HG02763 (cell line): Measurements from ENCODE around the gene ANKRD36.
A peak's percentile ranks its signal among the peaks of the same experiment; 100 is the strongest.
"Not testable (repeated sequence)": the region's sequence is repeated elsewhere in the genome, so short reads cannot be mapped to it uniquely, and the experiment has no call there.

Experiments used
- ATAC-seq: cut with Tn5 transposase; IDR thresholded peaks from one replicate; pipeline ENCODE4 v1.9.1; 2021; ENCODE audit warnings: mild to moderate bottlenecking, moderate library complexity; ENCODE audit not compliant: unreplicated experiment

The ANKRD36 gene

DNA sequence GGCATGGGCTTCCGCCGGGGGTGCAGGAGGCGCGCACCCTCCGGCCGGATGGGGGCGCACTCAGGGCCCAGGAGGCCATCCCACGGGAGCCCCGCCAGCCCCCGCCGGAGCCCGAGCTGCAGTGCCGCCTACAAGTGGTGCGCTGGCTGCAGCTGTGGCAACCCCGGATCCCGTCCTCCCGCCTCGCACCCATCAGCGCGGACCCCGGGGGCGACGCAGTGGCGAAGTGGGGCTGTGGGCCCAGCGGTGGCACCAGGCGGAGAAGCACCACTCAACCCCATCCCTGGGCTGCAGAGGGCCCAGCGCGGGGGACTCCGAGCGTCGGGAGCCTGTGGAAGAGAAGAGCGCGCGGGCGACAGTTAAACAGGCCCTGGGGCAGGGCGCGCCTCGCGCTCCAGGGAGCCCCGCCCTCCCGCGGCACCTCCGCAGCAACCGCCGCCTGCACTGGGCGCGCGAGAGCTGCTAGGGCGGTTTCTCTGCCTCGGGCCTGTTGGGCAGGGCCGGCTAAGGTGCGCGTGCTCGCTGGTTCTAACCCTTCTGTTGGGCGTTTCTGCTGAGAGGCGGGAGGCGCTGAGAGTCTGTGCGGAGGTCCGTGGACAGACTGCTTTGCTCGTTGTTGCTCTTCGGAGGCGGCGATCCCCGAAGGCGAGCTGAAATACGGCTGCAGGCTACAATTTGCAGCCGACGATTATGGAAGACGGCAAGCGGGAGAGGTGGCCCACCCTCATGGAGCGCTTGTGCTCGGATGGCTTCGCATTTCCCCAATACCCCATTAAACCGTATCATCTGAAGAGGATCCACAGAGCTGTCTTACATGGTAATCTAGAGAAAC is at the start of gene ANKRD36:
Gene ANKRD36 (plus strand): TSS at position 104 of the 832 bp plus-strand sequence. CDS start 587 bp downstream, at position 691.
- peak; percentile 94 for ATAC-seq

DNA sequence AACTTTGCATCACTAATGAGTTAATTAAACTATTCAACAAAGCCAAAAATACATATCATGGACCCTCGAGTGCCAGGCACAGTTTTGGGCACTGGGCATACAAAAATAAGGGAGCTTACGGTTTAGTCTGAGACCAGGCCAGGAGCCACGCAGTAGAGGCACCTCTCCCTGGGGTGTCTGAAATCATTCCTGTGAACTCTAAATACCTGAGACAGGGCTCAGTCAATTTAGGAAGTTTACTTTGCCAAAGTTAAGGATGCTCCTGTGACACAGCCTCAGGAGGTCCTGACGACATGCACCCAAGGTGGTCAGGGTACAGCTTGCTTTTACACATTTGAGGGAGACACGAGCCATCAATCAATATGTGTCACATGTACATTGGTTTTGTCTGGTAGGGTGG is 46.9 kb upstream of the ANKRD36 start:
- not testable (repeated sequence) for ATAC-seq

DNA sequence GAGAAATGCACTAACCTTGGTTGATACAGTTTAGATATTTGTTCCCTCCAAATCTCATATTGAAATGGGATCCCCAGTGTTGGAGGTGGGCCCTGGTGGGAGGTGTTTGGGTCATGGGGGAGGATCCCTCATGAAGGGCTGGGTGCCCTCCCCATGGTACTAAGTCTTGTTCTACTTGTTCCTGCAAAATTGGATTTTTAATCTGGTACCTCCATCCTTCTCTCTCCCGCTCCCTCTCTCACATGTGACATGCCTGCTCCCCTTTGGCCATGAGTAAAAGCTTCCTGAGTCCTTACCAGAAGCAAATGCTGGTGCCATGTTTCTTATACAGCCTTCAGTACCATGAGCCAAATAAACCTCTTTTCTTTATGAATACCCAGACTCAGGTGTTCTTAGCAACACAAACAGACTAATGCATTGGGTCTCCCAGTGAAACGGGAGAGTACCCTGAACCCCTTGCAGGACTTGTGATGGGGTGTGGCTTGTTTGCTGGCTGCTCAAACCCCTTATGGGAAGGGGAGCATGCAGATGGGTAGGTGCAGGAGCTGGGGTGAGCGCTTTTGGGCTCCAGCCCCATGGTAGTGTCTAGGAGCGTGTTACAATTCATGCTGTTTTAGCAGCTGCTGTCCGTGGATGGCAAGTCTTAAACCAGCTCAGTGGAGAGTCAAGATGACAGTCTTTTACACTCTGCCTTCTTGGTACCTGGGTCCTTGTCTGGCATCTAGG is 45.5 kb upstream of the ANKRD36 start:
- no peak for ATAC-seq

DNA sequence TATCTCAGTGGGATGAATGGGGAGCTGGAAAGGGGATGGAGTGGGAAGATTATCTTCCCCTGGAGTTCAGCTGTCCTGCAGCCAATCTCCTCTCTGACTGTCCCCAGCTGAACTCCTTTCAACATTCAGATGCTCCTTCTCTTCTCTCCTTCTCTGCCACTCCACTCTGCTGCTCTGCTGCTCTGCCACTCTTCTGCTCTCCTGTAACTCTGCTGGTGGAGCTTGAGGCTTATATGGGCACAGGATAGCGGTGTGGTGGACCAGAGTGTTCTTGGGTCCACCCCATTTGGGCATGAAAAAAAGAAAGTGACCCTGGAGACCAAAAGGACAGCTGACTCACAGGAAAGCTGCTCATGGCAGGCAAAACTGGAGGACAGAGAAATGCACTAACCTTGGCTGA is 44.9 kb upstream of the ANKRD36 start:
- ATAC-seq: no peak

DNA sequence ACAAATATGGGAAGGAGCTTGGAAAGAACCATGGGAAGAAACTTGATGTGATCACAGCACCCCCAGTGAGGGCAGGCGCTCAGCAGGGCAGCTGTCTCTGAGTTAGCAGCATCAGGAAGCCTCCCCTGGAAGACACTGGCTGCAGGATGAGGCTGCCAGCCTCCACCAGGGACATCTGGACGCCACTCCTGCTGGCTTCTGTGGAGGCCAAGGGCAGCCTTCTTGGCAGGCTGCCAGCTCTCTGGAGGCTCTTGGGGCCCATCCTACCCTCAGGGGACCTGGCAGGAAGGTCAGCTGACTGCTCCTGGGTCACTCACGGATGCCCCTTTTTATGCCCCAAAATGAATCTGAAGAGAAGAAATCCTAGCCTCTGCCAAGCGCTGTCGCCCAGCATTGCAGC is 44.2 kb upstream of the ANKRD36 start:
- not testable (repeated sequence) for ATAC-seq

DNA sequence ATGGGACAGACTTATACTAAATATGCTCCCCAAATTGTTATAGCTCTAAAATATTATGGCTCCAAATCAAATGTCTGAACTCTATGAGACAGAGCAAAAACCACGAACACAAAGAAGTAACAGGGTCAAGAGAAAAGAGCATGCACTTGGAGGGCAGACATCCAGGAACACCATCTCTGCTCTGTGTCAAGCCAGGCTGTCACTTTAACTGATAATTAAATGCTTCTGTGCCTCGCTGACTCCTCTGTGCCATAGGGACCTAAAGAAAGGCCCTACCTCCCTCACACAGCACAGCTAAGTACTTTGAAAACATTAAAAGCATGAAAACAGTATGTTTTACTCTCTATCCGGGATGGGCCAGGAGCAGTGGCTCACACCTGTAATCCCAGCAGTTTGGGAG is 42.0 kb upstream of the ANKRD36 start:
- not testable (repeated sequence) for ATAC-seq

DNA sequence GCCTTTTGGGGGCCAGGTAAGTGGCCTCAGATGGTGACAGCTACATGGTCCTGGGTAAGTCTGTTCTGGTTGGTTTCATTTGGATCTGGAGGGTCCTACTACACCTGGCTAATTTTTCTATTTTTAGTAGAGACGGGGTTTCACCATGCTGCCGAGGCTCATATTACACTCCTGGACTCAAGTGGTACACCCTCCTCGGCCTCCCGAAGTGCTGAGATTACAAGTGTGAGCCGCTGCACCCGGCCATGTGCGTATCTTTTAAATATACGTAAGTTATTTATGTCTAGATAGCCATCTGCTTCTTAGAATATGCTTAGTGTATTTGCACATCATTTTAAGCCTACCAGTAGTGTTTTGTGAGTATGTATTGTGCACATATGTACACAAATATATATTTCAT is 35.7 kb upstream of the ANKRD36 start:
- not testable (repeated sequence) for ATAC-seq

DNA sequence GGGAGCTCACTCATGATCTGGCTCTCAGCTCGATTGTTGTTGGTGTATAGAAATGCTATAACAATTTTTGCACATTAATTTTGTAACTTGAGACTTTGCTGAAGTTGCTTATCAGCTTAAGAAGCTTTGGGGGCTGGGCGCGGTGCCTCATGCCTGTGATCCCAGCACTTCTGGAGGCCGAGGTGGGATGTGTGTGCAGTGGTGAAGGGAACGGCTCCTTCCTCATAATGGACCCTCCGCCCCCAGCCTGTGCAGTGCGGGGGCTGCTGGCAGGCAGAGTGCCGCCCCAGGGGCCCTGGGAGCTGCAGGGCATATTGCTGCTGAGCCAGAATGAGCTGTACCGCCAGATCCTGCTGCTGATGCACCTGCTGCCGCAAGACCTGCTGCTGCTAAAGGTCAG is 32.1 kb upstream of the ANKRD36 start:
- ATAC-seq: not testable (repeated sequence)

DNA sequence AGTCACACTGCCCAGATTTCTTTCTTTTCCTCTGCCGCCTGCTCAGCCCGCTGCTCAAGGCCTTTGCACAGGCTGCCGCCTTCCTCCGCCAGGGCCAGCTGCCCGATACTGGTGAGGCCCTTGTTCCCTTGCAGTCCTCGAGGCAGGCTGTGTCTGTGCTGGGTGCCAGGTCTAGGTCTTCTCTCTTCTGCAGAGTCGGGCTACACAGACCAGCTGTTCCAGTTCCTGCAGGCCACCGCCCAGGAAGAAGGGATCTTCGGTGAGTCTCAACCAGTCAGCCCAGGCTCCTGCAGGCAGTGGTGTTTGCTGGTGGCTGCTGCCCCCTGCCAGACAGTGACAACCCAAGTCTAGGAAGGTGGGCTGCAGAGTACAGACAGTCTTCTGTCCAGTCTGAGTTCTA is 30.7 kb upstream of the ANKRD36 start:
- not testable (repeated sequence) for ATAC-seq

DNA sequence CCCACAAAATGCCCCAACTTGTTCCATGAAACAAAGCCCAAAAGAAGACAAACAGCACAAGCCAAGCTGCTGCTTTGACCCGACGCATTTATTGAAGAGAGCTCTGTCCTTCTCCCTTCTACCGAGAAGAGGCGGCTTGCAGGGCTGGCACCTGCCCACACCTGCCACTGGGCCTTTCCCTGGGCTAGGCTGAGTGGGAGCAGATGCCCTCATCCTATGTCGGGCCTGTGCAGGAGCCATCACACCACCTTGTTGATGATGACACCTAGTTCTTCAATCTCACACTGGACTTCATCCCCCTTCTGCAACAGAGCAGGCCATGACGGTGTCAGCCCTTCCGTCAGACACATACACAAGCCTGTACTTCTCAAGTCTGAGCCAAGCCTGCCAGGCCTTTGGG is 29.4 kb upstream of the ANKRD36 start:
- not testable (repeated sequence) for ATAC-seq

DNA sequence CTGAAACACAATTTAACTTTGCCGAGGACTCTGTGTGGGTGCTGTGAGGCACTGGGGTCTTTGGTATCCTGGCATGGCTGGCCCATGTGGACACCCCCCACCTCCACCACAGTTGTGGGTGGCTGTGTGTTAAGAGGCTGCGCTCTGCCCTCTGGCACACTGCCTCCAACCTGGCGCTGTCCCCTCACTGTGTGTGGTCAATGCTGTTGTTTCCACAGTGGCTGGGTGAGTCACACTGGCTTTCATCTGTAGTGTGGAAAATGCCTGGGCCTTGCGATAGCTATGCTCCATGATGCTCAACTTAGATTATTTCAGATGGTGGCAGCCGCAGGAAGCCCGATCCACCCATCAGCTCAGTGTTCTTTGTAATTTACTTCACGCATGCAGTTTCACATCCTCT is 27.9 kb upstream of the ANKRD36 start:
- not testable (repeated sequence) for ATAC-seq

DNA sequence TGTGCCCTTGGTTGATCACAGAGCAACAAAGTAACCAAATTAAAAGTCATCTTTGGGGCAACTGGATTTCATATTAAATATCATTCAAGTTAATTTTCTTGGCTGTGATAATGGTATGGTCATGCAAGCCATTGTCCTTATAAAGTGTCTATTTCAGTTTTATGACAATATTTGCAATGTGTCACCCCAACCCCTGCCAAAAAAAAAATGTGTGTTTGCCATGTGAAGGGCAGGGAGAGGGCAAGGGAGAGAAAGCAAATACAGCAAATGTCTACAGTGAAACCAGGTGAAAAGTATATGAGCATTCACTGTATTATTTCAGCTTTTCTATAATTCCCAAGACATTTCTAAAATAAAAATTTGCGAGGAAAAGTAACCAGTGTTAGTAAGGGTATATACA is 24.2 kb upstream of the ANKRD36 start:
- not testable (repeated sequence) for ATAC-seq

DNA sequence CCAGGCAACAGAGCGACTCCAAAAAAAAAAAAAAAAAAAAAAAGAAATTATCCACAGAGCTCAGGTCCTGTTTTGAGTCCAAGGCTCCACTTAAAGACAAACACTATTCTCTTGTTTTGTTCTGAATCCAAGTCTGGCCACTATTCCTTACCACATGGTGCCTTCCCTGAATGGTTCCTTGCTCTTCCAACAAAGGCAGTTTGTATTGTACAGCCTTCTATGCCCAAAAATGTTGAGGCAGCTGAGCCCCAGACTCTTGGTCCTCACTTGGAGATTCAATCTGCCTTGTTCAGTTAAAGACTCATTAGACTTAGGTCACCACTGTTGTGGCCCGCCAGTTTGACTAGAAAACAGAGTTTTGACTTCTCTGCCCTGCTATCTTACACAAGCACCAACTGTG is 20.0 kb upstream of the ANKRD36 start:
- ATAC-seq: not testable (repeated sequence)

DNA sequence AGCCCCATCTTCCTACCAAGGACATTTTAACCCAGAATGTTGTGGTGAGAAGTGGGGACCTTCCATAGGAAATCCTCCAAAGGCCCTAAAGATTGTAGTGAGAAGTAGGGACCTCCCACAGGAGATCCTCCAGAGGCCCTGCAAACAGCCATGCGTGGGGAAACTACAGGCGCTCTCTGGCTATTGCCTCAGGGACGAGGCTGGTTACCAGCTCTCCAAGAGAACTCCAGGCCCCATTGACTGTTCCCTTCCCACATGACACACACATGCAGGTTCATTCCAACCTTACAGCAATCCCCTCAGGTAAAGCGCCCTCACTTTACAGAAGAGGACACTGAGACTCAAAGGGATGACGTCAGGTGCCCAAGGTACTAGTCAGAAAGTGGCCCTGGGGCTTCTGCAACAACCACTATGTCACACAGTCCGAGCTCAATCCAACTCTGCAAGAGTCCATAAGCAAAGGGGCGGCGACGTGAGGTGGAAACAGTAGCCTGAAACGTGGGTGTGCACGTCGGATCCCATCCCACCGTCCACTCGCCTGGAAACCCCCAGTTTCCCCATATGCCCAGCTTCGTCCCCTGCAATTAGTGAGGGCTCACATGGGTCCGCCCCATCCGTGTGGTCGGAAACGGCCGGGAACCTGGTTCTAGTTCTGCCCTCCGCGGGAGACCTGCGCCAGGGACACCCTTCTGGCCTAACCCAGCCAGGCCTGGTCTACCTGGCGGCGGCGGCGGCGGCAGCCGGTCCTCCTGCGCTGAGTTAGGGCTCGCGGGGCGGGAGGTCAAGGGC is 18.8 kb upstream of the ANKRD36 start:
- not testable (repeated sequence) for ATAC-seq

DNA sequence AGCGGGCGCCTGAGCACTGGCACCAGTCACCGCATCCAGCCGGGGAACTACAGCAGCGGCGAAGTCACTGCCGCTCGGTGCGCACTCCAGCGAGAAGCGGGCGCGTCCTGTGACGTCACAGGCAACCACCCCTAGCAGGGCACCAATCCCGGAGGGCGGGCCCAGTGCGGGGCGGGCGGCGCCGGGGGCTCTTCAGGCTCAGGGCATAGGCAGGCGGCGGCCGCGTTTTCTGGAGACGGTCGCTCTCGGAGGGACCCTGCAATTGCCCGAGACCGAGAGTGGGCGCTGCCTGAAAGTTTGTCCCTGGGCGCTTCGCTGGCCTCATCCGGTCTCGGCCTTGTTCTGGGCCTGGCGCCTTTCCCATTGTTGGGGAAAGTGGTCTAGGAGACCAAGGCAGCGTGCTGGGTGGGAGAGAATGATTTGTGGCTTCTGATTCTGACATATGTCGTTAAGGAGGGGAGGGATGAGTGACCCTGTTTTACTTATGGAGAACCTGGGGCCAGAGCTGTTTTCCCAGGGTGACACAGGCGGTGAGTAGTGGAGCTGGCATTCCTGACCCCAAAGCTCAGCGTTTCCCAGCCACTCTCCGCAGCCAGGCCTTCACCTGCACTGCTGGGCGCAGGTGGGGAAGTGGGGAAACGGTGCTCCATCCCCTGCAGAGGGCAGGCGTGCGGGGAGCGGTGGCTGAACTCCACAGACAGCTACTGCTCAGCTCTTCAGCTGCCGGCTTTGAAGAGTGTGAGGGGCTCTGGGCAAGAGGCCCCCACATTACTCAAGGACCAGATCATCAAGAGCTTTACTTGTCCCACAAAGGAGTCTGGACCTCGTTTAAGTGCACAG is 18.0 kb upstream of the ANKRD36 start, which contains the start of gene FAHD2B:
Gene FAHD2B (minus strand): TSS at position 111 of the 840 bp plus-strand sequence. CDS start 3,176 bp downstream, outside the sequence.
- peak; percentile 90 for ATAC-seq

DNA sequence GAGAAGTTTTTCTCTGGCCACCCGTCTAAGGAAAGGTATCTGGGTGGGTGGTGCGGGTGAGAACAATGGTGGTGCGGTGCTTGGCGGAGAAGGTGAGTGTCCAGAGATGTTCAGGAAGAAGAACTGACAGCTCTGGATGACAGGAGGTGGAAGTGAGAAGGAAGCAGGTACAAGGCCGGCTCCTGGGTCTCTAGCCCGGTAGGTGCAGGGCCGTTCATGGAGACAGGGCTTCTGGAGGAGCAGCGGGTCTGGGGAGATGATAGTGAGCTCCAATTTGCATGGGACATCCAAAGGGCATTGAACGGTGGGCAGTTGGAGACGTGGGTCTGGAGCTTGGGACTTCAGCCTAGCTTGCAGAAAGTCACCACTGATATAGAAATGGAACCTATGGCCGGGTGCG is 17.3 kb upstream of the ANKRD36 start:
- ATAC-seq: no peak

DNA sequence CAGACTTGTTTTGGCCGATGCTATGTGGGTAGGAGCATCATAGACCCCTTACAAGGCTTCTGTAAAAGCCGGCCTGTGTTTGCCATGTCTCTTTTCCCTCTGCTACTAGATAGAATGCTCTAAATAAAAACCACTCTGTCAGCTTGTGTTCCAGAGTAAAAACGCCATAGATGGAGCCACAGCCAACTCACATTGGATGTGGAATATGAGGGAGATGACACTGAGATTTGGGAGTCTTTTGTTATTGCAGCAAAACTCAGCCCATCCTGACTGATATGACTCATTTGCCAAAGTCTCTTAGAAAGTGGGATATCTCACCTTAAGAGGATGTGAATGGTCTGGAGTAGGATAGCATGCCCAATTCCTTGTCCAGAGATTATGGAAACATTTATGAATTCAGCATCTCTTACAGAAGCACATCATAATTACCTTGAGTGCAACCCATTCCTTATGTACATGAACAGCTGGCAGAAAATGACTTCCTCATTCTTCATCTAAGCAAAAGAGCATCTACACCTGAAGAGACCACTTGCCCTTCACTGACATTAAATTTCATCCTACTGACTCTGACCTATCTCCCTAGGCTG is 14.1 kb upstream of the ANKRD36 start:
- not testable (repeated sequence) for ATAC-seq

DNA sequence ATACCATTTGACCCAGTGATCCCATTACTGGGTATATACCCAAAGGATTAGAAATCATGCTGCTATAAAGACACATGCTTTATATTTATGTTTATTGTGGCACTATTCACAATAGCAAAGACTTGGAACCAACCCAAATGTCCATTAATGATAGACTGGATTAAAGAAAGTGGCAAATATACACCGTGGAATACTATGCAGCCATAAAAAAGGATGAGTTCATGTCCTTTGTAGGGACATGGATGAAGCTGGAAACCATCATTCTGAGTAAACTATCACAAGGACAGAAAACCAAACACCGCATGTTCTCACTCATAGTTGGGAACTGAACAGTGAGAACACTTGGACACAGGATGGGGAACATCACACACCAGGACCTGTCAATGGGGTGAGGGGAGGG is 6.1 kb upstream of the ANKRD36 start:
- not testable (repeated sequence) for ATAC-seq

DNA sequence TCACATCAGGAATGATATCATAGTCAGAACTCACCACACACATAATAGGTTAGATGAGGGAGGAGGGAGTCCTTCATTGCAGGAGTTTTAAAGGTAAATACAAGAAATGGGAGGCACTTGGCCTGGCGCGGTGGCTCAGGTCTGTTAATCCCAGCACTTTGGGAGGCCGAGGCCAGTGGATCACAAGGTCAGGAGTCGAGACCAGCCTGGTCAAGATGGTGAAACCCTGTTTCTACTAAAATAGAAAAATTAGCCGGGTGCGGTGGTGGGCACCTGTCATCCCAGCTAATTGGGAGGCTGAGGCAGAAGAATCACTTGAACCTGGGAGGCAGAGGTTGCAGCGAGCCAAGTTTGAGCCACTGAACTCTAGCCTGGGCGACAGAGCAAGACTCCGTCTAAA is 1.7 kb upstream of the ANKRD36 start:
- not testable (repeated sequence) for ATAC-seq
